Breast epithelium (tissue), 4 donors: ENCODE results near the gene COL4A4. TPM values are rescaled to one million over a fixed set of nuclear protein-coding genes. Genes with fewer than 3 reads are reported as not detected.

Experiments
- DNase-seq, 2 donors: peaks; one replicate each; pipeline ENCODE4 v3.0.0-alpha.2; 2019; ENCODE audit warnings: low spot score in 2 of 2
- H3K27ac ChIP-seq, 2 donors: fragments of 200-600 bp; sonication (generic) in 1 of 2; one replicate each; pipeline ENCODE4 v1.5.1; 2016 to 2019; ENCODE audit warnings: mild to moderate bottlenecking in 1 of 2
- H3K27me3 ChIP-seq, 2 donors: fragments of 200-600 bp; sonication (generic) in 1 of 2; one replicate each; pipeline versions ENCODE4 v1.5.1 to v1.6.0; 2017 to 2019; ENCODE audit warnings: control low read depth in 1 of 2, mild to moderate bottlenecking in 1 of 2
- H3K36me3 ChIP-seq: fragments of 200-600 bp; one replicate; pipeline ENCODE4 v1.5.1; 2019
- H3K4me1 ChIP-seq, 2 donors: fragments of 200-600 bp; sonication (generic); one replicate each; pipeline ENCODE4 v1.5.1; 2016 to 2019; ENCODE audit warnings: control low read depth in 1 of 2
- H3K4me3 ChIP-seq, 3 donors: fragments of 200-600 bp; sonication (generic); 1 replicate in 2 of 3; 2 replicates in 1 of 3; pipeline ENCODE4 v1.5.1; 2016 to 2019; ENCODE audit warnings: mild to moderate bottlenecking in 3 of 3, moderate library complexity in 2 of 3
- H3K9me3 ChIP-seq, 2 donors: fragments of 200-600 bp; sonication (generic) in 1 of 2; one replicate each; pipeline ENCODE4 v1.5.1; 2016 to 2019; ENCODE audit warnings: control low read depth in 1 of 2
- CTCF ChIP-seq, 3 donors: fragments of 450-650 bp; IDR thresholded peaks; one replicate each; pipeline ENCODE4 v1.5.1; 2016 to 2017; ENCODE audit warnings: antibody characterized with exemption in 3 of 3, mild to moderate bottlenecking in 3 of 3, moderate library complexity in 3 of 3
- POLR2A ChIP-seq: fragments of 450-650 bp; IDR thresholded peaks from one replicate; pipeline ENCODE4 v1.6.1; 2016; ENCODE audit warnings: antibody characterized with exemption, mild to moderate bottlenecking, moderate library complexity
- POLR2AphosphoS5 ChIP-seq, 3 donors: sonication (generic); formaldehyde crosslinking; IDR thresholded peaks; one replicate each; pipeline ENCODE4 v1.6.1; 2017; ENCODE audit warnings: antibody characterized with exemption in 3 of 3
- intact Hi-C: fragments of 100-400 bp; cut with DNase I; formaldehyde crosslinking; loops from one replicate; pipeline ENCODE4 v1.15.1; 2023; ENCODE audit warnings: low total_unique reads
- total RNA-seq, 3 donors: library from RNA; depleted of rRNA; stranded (reverse); fragments of >200 nt; gene quantifications; one replicate each; pipeline ENCODE4 v1.1.0, GENCODE V29; 2016

COL4A4 gene
- total RNA-seq, 3 donors from 2014 or later = 1.2 to 3.8 (median 1.6) TPM

GRCh38 chr2:227035711-227036367 is 128.2 kb downstream of the COL4A4 start:
- Histone ChIP-seq H3K36me3 (no peaks in the 10 kb centered on the region), H3K9me3 (no peaks in the 10 kb centered on the region), H3K4me3 (no peak overlapping the region), H3K27ac (no peak overlapping the region), H3K4me1 (no peaks in the 10 kb centered on the region), H3K27me3 (no peaks in the 10 kb centered on the region)
- intact Hi-C loops = no loop called here
- DNase-seq = no peak
- TF ChIP-seq POLR2AphosphoS5 (IDR thresholded peaks at IDR 0.05) = peak in 1 of 3 donors; percentile 83
- TF ChIP-seq CTCF (IDR thresholded peaks at IDR 0.05) = no peak
- no peak for TF ChIP-seq POLR2A

- TF ChIP-seq CTCF (IDR thresholded peaks at IDR 0.05) (peak in 1 of 3 donors; percentile 12), POLR2AphosphoS5 (IDR thresholded peaks at IDR 0.05) (no peak), POLR2A (no peak)
- Histone ChIP-seq H3K4me3 (no peak overlapping the region), H3K9me3 (no peaks in the 10 kb centered on the region), H3K4me1 (no peaks in the 10 kb centered on the region), H3K27me3 (no peaks in the 10 kb centered on the region), H3K36me3 (no peaks in the 10 kb centered on the region), H3K27ac (no peak overlapping the region)
- intact Hi-C loops = no loop called here
- no peak for DNase-seq
Measured at GRCh38 chr2:227033471-227034148, 130.4 kb downstream of the COL4A4 start.

- H3K27ac ChIP-seq = no peak overlapping the region
- intact Hi-C loops = no loop called here
- H3K4me3 ChIP-seq = no peak overlapping the region
- no peak for DNase-seq
- TF ChIP-seq POLR2AphosphoS5 (IDR thresholded peaks at IDR 0.05) (no peak), CTCF (IDR thresholded peaks at IDR 0.05) (no peak), POLR2A (no peak)
- no peaks in the 10 kb centered on the region for H3K27me3 ChIP-seq
- no peaks in the 10 kb centered on the region for H3K4me1 ChIP-seq
- no peaks in the 10 kb centered on the region for H3K36me3 ChIP-seq
- no peaks in the 10 kb centered on the region for H3K9me3 ChIP-seq
Measured at GRCh38 chr2:227031379-227031778, 132.6 kb downstream of the COL4A4 start.

GRCh38 chr2:227030789-227031188 is 133.2 kb downstream of the COL4A4 start:
- Histone ChIP-seq H3K36me3 (no peaks in the 10 kb centered on the region), H3K4me1 (no peaks in the 10 kb centered on the region), H3K4me3 (no peak overlapping the region), H3K9me3 (no peaks in the 10 kb centered on the region), H3K27ac (no peak overlapping the region), H3K27me3 (no peaks in the 10 kb centered on the region)
- no peak for DNase-seq
- TF ChIP-seq POLR2A = no peak
- no peak for TF ChIP-seq CTCF (IDR thresholded peaks at IDR 0.05)
- TF ChIP-seq POLR2AphosphoS5 (IDR thresholded peaks at IDR 0.05) = no peak
- intact Hi-C loops = no loop called here

GRCh38 chr2:227029426-227030105 is 134.4 kb downstream of the COL4A4 start:
- no peaks in the 10 kb centered on the region for H3K27me3 ChIP-seq
- intact Hi-C loops = no loop called here
- H3K27ac ChIP-seq = no peak overlapping the region
- no peak for TF ChIP-seq CTCF (IDR thresholded peaks at IDR 0.05)
- no peak for TF ChIP-seq POLR2A
- TF ChIP-seq POLR2AphosphoS5 (IDR thresholded peaks at IDR 0.05) = no peak
- no peak overlapping the region for H3K4me3 ChIP-seq
- no peaks in the 10 kb centered on the region for H3K9me3 ChIP-seq
- H3K36me3 ChIP-seq = no peaks in the 10 kb centered on the region
- no peaks in the 10 kb centered on the region for H3K4me1 ChIP-seq
- no peak for DNase-seq
